ENCODE measurements around the gene TMEM144.

TMEM144 gene

GRCh38 chr4:158201876-158202275 is 8.4 kb upstream of the TMEM144 start:
- DNase-seq (ENCODE audit: low read depth), result no peak
- no peak overlapping the region for H3K4me3 ChIP-seq (ENCODE audit: low read depth, low read length)
- TF ChIP-seq MYC (IDR thresholded peaks at IDR 0.05; ENCODE audit: low read depth, low read length) (no peak), CTCF (IDR thresholded peaks at IDR 0.05; ENCODE audit: low read depth, low read length) (no peak), POLR2A (IDR thresholded peaks at IDR 0.05; ENCODE audit: extremely low read depth, insufficient read length) (no peak)
- TF ChIP-seq, protein P1, sequence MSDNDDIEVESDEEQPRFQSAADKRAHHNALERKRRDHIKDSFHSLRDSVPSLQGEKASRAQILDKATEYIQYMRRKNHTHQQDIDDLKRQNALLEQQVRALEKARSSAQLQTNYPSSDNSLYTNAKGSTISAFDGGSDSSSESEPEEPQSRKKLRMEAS (IDR thresholded peaks at IDR 0.05; ENCODE audit: low read depth, low read length), result no peak

DNA sequence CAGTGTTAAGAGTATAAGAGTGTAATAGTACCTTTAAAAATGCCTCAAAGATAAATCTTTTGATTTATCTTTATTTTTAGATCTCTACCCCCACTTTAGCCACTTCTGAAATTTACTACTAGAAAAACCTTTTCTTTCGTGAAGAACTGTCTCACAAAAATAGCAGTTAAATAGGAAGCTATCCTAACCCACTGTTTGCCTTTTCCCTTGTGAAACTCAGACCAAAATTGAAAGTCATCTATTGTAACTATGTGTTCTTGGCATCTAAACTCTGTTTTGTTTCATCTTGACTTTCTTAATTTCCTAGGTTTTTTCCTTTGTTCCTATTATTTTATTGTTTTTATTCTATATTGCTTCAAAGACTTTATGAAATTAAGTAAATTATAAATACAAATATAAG is 7.8 kb upstream of the TMEM144 start:
- H3K4me3 ChIP-seq (ENCODE audit: low read depth, low read length), result no peak overlapping the region
- TF ChIP-seq MYC (IDR thresholded peaks at IDR 0.05; ENCODE audit: low read depth, low read length) (no peak), CTCF (IDR thresholded peaks at IDR 0.05; ENCODE audit: low read depth, low read length) (no peak), POLR2A (IDR thresholded peaks at IDR 0.05; ENCODE audit: extremely low read depth, insufficient read length) (no peak)
- TF ChIP-seq, protein P1 (IDR thresholded peaks at IDR 0.05; ENCODE audit: low read depth, low read length), result no peak
- DNase-seq (ENCODE audit: low read depth), result no peak

DNA sequence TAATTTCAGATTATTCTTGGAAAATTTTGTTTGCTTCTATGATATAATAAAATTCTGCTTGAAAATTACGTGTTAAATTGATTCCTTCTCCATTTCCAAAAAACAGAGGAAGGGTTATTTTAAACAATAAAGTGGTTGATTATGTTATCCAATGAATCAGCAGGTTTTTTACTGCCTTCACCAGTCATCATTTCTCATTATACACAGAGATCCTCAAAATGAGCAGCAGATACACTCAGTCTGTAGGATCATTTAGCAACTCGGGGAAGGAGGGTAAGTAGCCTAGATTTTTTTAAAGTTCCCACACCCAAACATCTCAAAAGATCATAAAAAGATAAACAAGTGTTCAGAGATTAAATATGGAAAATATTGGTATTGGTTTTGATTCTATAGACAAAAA is 6.8 kb upstream of the TMEM144 start:
- H3K4me3 ChIP-seq (ENCODE audit: low read depth, low read length), result no peak overlapping the region
- TF ChIP-seq MYC (IDR thresholded peaks at IDR 0.05; ENCODE audit: low read depth, low read length) (no peak), POLR2A (IDR thresholded peaks at IDR 0.05; ENCODE audit: extremely low read depth, insufficient read length) (no peak), CTCF (IDR thresholded peaks at IDR 0.05; ENCODE audit: low read depth, low read length) (no peak)
- TF ChIP-seq, protein P1 (IDR thresholded peaks at IDR 0.05; ENCODE audit: low read depth, low read length), result no peak
- no peak for DNase-seq (ENCODE audit: low read depth)

- TF ChIP-seq CTCF (IDR thresholded peaks at IDR 0.05; ENCODE audit: low read depth, low read length) (no peak), MYC (IDR thresholded peaks at IDR 0.05; ENCODE audit: low read depth, low read length) (no peak), POLR2A (IDR thresholded peaks at IDR 0.05; ENCODE audit: extremely low read depth, insufficient read length) (no peak)
- TF ChIP-seq, protein P1 (IDR thresholded peaks at IDR 0.05; ENCODE audit: low read depth, low read length), result no peak
- no peak for DNase-seq (ENCODE audit: low read depth)
- H3K4me3 ChIP-seq (ENCODE audit: low read depth, low read length), result no peak overlapping the region
Observed at GRCh38 chr4:158203929-158204328, 6.4 kb upstream of the TMEM144 start.

DNA sequence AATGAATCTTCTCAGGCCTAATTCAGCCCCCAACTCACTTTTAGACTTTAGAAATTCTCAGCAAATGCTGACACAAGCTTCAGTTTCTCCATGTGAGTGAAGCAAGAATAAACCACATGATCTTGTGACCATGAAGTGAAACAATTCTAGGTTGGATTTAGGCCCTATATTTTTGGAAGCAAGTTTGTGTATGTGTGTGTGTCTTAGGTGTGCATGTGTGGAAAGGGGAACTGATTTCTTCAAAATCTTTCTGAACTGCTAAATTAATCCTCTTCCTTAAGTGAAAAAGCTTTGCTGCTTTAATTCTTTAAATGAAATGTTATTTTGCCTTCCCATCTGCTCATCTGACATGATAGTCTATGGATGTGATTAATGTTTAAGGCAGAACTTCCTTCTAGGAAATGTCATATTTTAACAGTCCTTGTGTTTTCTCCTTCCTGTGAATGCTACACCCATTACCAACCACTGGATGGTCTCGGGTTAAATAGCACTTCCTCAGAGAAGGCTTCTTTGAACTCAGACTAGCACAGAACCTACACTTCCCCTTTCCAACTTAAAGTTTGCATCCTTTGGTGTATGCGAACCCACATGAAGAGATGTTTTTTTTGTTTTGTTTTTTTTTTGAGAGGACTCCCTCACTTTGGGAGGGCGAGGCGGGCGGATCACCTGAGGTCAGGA is 1.2 kb upstream of the TMEM144 start:
- no peak for TF ChIP-seq POLR2A (IDR thresholded peaks at IDR 0.05; ENCODE audit: extremely low read depth, insufficient read length)
- no peak for TF ChIP-seq CTCF (IDR thresholded peaks at IDR 0.05; ENCODE audit: low read depth, low read length)
- TF ChIP-seq MYC (IDR thresholded peaks at IDR 0.05; ENCODE audit: low read depth, low read length), result no peak
- TF ChIP-seq, protein P1 (IDR thresholded peaks at IDR 0.05; ENCODE audit: low read depth, low read length), result no peak
- peak; percentile 68 for DNase-seq (ENCODE audit: low read depth)
- no peak overlapping the region for H3K4me3 ChIP-seq (ENCODE audit: low read depth, low read length)

Measured in NB4 (cell line).